Measurements from ENCODE around the gene BRD3OS. TPM values are rescaled to one million over a fixed set of nuclear protein-coding genes. Genes with fewer than 3 reads are reported as not detected.

The BRD3OS gene
- total RNA-seq, 4 donors from 2014 or later: 1.8 to 6.2 (median 4.3) TPM

DNA sequence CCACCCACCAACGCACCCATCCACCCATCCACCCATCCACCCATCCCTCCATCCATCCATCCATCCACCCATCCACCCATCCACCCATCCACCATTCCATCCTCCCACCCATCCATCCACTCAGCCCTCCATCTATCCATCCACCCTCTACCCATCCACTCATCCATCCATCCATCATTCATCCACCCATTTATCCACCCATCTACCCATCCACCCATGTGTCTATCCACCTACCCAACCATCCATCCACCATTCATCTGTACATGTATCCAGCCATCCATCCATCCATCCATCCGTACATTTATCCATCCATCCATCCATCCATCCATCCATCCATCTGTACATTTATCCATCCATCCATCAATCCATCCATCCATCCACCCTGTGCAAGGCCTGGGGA, 22.0 kb upstream of the BRD3OS start:
- TF ChIP-seq POLR2A (IDR thresholded peaks at IDR 0.05): no peak
- TF ChIP-seq, protein P1, sequence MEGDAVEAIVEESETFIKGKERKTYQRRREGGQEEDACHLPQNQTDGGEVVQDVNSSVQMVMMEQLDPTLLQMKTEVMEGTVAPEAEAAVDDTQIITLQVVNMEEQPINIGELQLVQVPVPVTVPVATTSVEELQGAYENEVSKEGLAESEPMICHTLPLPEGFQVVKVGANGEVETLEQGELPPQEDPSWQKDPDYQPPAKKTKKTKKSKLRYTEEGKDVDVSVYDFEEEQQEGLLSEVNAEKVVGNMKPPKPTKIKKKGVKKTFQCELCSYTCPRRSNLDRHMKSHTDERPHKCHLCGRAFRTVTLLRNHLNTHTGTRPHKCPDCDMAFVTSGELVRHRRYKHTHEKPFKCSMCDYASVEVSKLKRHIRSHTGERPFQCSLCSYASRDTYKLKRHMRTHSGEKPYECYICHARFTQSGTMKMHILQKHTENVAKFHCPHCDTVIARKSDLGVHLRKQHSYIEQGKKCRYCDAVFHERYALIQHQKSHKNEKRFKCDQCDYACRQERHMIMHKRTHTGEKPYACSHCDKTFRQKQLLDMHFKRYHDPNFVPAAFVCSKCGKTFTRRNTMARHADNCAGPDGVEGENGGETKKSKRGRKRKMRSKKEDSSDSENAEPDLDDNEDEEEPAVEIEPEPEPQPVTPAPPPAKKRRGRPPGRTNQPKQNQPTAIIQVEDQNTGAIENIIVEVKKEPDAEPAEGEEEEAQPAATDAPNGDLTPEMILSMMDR (IDR thresholded peaks at IDR 0.05): no peak
- Histone ChIP-seq H3K4me1 (no peaks in the 10 kb centered on the region), H3K4me3 (no peak overlapping the region), H3K27me3 (peaks cover 0 to 20% (median 0%) of the 10 kb centered on the region in 4 donors), H3K9me3 (no peaks in the 10 kb centered on the region), H3K36me3 (no peaks in the 10 kb centered on the region), H3K27ac (no peak overlapping the region)
- intact Hi-C loops (cut with DNase I): no loop called here
- no peak for DNase-seq
- WGBS, 2 donors: 82 to 88% methylated on average over 2 of the region's 2 CpGs

DNA sequence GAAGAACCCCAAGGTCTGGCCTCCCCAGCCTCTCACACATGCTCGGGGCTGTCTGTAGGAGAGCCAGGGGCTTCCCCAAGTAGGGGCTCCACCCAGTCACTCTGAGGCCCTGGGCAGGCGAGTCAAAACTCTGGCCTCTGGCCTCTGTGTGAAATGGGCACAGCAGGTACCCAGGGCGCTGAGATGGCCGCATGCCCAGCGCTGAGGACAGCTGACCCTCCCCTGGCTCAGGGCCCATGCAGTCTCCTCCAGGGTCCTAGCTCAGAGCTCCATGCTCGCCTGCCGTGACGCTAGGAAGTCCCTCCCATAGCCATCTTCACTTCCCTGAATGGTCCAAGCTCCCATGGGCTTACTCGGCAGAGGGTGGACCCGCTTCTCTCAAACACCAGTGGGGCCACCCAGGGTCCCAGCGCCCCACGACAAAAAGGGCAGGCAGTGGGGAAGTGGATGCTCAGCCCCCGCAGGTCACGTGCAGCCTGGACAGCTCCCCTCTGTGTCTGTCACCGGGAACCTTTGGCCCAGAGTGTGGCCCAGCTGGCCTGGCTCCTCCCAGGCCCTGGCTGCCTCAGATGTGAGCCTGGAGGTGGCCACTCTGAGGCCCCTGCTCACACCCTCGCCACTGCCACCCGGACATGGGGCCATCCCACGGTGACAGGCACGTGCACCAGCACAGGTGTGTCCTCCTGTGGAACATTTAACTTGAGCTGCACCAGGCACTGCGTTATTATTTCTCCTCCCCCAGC, 21.0 kb upstream of the BRD3OS start:
- intact Hi-C loops (cut with DNase I): no loop called here
- DNase-seq: no peak
- no peak overlapping the region for H3K4me3 ChIP-seq
- no peaks in the 10 kb centered on the region for H3K36me3 ChIP-seq
- H3K4me1 ChIP-seq: no peaks in the 10 kb centered on the region
- peaks cover 0 to 29% (median 0%) of the 10 kb centered on the region in 4 donors for H3K27me3 ChIP-seq
- WGBS, 2 donors: 58 to 66% methylated on average over 4 to 16 of the region's 20 CpGs
- no peaks in the 10 kb centered on the region for H3K9me3 ChIP-seq
- no peak overlapping the region for H3K27ac ChIP-seq
- TF ChIP-seq, protein P1 (IDR thresholded peaks at IDR 0.05): no peak
- TF ChIP-seq POLR2A (IDR thresholded peaks at IDR 0.05): no peak

DNA sequence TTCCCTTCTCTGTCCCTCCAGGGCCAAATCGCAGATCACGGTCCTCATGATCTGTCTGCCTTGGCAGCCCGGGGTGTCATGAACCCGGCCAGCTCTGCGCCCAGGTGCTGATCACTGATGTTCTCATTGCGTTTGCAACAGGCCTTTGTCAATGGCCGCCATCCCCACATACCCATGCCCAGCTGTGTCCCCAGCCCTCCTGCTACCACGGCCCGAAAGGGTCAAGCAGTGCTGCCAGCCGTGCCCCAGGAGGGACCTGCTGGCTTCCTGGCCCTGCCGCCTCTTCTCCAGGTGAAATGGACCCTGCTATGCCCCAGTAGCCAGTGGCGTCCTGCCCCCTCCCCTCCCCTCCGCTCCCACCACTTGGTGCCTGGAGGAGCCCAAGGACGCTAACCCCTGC, 20.4 kb upstream of the BRD3OS start:
- no peak for DNase-seq
- 81 to 89% methylated on average over 7 to 11 of the region's 14 CpGs for WGBS, 2 donors

DNA sequence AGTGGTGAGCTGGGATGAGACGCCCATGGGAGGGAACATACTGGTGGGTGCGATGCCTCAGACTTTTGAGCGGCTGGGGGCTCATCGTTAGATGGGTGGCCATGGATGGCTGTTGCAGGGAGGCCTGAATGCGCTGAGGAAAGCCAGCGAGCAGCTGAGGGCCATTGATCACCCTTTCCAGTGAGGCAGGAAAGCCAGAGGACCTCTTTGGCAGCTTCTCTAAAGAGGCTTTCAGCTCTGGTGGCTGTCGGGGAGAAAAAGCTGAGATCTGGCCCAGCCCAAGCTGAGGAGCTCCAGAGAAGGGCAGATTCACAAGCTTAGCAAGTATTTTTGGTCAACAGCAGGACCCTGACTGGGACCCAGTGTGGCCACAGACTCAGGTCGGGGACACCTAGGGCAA, 19.9 kb upstream of the BRD3OS start:
- H3K36me3 ChIP-seq: no peaks in the 10 kb centered on the region
- DNase-seq: no peak
- H3K27ac ChIP-seq: no peak overlapping the region
- no peak overlapping the region for H3K4me3 ChIP-seq
- H3K4me1 ChIP-seq: no peaks in the 10 kb centered on the region
- intact Hi-C loops (cut with DNase I): no loop called here
- H3K27me3 ChIP-seq: peaks cover 0 to 31% (median 0%) of the 10 kb centered on the region in 4 donors
- H3K9me3 ChIP-seq: no peaks in the 10 kb centered on the region
- no peak for TF ChIP-seq POLR2A (IDR thresholded peaks at IDR 0.05)
- TF ChIP-seq, protein P1 (IDR thresholded peaks at IDR 0.05): no peak
- WGBS, 2 donors: 77 to 81% methylated on average over 4 to 5 of the region's 8 CpGs

More for the DNA sequence above, 20.4 kb upstream of the BRD3OS start:
- TF ChIP-seq POLR2A (IDR thresholded peaks at IDR 0.05): no peak
- TF ChIP-seq, protein P1 (IDR thresholded peaks at IDR 0.05): no peak
- H3K36me3 ChIP-seq: no peaks in the 10 kb centered on the region
- H3K27ac ChIP-seq: no peak overlapping the region
- no peaks in the 10 kb centered on the region for H3K9me3 ChIP-seq
- peaks cover 0 to 31% (median 0%) of the 10 kb centered on the region in 4 donors for H3K27me3 ChIP-seq
- intact Hi-C loops (cut with DNase I): no loop called here
- no peaks in the 10 kb centered on the region for H3K4me1 ChIP-seq
- no peak overlapping the region for H3K4me3 ChIP-seq

DNA sequence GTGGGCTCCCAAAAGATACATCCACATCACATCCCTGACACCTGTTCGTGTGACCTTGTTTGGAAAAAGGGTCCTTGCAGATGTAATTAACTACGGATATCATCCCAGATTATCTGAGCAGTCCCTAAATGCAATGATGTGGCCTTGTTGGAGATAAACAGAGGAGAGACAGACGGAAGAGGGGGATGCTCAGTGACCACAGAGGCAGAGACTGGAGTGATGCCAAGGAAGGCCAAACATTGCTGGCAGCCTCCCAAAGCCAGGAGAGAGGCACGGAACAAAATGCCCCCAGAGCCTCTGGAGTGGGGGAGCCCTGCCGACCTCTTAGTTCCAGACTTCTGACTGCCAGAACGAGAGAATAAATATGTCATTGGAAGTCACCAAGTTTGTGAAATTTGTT, 18.1 kb upstream of the BRD3OS start:
- no peak overlapping the region for H3K27ac ChIP-seq
- no peak overlapping the region for H3K4me3 ChIP-seq
- TF ChIP-seq, protein P1 (IDR thresholded peaks at IDR 0.05): no peak
- TF ChIP-seq POLR2A (IDR thresholded peaks at IDR 0.05): no peak
- no peaks in the 10 kb centered on the region for H3K4me1 ChIP-seq
- intact Hi-C loops (cut with DNase I): no loop called here
- WGBS, 2 donors: 35 to 40% methylated on average over 6 of the region's 6 CpGs
- H3K36me3 ChIP-seq: no peaks in the 10 kb centered on the region
- H3K27me3 ChIP-seq: peaks cover 0 to 22% (median 0%) of the 10 kb centered on the region in 4 donors
- DNase-seq: no peak
- H3K9me3 ChIP-seq: no peaks in the 10 kb centered on the region

Measured in esophagus squamous epithelium (tissue), 5 donors.